NB4 (cell line): ENCODE results near the gene ATXN1.

Experiments used
- CTCF ChIP-seq: IDR thresholded peaks from one replicate; pipeline ENCODE4 v1.5.1; 2012; ENCODE audit warnings: low read depth, low read length
- POLR2A ChIP-seq: IDR thresholded peaks from 2 replicates; pipeline ENCODE4 v1.6.1; 2011; ENCODE audit warnings: mild to moderate bottlenecking; ENCODE audit not compliant: insufficient read length; ENCODE audit errors: extremely low read depth

- no peak for TF ChIP-seq CTCF
- no peak for TF ChIP-seq POLR2A
These were observed 468.8 kb downstream of the ATXN1 start for GRCh38 chr6:16292432-16292831.
